ENCODE results near the gene RASGRF1. TPM values are rescaled to one million over a fixed set of nuclear protein-coding genes. Genes with fewer than 3 reads are reported as not detected.
"Not testable (repeated sequence)": the region's sequence is repeated elsewhere in the genome, so short reads cannot be mapped to it uniquely, and the experiment has no call there.

RASGRF1 gene
- polyA plus RNA-seq, 3 donors = 0.13 to 1.1 (median 0.79) TPM

- no peak overlapping the region for H3K27ac ChIP-seq (ENCODE audit: low read depth, low read length)
- WGBS, 3 donors = 82 to 84% (median 84%) methylated on average over 12 of the region's 12 CpGs
Measured at GRCh38 chr15:78933187-78933822, 157.3 kb downstream of the RASGRF1 start.

GRCh38 chr15:78932258-78932808 is 158.2 kb downstream of the RASGRF1 start:
- 81 to 90% (median 86%) methylated on average over 13 of the region's 13 CpGs for WGBS, 3 donors
- H3K27ac ChIP-seq (ENCODE audit: low read depth, low read length) = no peak overlapping the region

GRCh38 chr15:78931439-78932257 is 158.9 kb downstream of the RASGRF1 start:
- H3K27ac ChIP-seq (ENCODE audit: low read depth, low read length) = no peak overlapping the region
- WGBS, 3 donors = 89 to 94% (median 89%) methylated on average over 21 of the region's 21 CpGs

GRCh38 chr15:78930577-78931388 is 159.8 kb downstream of the RASGRF1 start:
- no peak overlapping the region for H3K27ac ChIP-seq (ENCODE audit: low read depth, low read length)
- WGBS, 3 donors = 73 to 74% (median 73%) methylated on average over 11 of the region's 11 CpGs

- 93 to 98% (median 94%) methylated on average over 16 of the region's 16 CpGs for WGBS, 3 donors
- no peak overlapping the region for H3K27ac ChIP-seq (ENCODE audit: low read depth, low read length)
Measured at GRCh38 chr15:78929536-78930264, 160.9 kb downstream of the RASGRF1 start.

- 92 to 94% (median 93%) methylated on average over 14 of the region's 14 CpGs for WGBS, 3 donors
Measured at GRCh38 chr15:78928616-78929093, 161.9 kb downstream of the RASGRF1 start.

GRCh38 chr15:78928176-78928575 is 162.4 kb downstream of the RASGRF1 start:
- not testable (repeated sequence) for H3K27ac ChIP-seq (ENCODE audit: low read depth, low read length)
- 94 to 96% (median 95%) methylated on average over 12 to 14 of the region's 14 CpGs for WGBS, 3 donors

More at GRCh38 chr15:78928616-78929093, 161.9 kb downstream of the RASGRF1 start:
- no peak overlapping the region for H3K27ac ChIP-seq (ENCODE audit: low read depth, low read length)

GRCh38 chr15:78927077-78927790 is 163.3 kb downstream of the RASGRF1 start:
- no peak overlapping the region for H3K27ac ChIP-seq (ENCODE audit: low read depth, low read length)
- WGBS, 3 donors = 83 to 92% (median 87%) methylated on average over 17 of the region's 17 CpGs

- WGBS, 3 donors = 90 to 94% (median 93%) methylated on average over 5 of the region's 5 CpGs
- no peak overlapping the region for H3K27ac ChIP-seq (ENCODE audit: low read depth, low read length)
Measured at GRCh38 chr15:78925956-78926743, 164.4 kb downstream of the RASGRF1 start.

- WGBS, 3 donors = 77 to 78% (median 78%) methylated on average over 10 of the region's 10 CpGs
- no peak overlapping the region for H3K27ac ChIP-seq (ENCODE audit: low read depth, low read length)
Measured at GRCh38 chr15:78925076-78925624, 165.4 kb downstream of the RASGRF1 start.

- H3K27ac ChIP-seq (ENCODE audit: low read depth, low read length) = no peak overlapping the region
- WGBS, 3 donors = 89 to 93% (median 93%) methylated on average over 16 to 18 of the region's 18 CpGs
Measured at GRCh38 chr15:78923480-78924360, 166.9 kb downstream of the RASGRF1 start.

- no peak overlapping the region for H3K27ac ChIP-seq (ENCODE audit: low read depth, low read length)
- 64 to 83% (median 66%) methylated on average over 7 of the region's 7 CpGs for whole genome bisulfite sequencing, 3 donors
Measured at GRCh38 chr15:78923015-78923414, 167.6 kb downstream of the RASGRF1 start.

- WGBS, 3 donors = 76 to 89% (median 86%) methylated on average over 7 of the region's 7 CpGs
- no peak overlapping the region for H3K27ac ChIP-seq (ENCODE audit: low read depth, low read length)
Measured at GRCh38 chr15:78922527-78922926, 168.1 kb downstream of the RASGRF1 start.

- 88 to 92% (median 90%) methylated on average over 14 of the region's 14 CpGs for WGBS, 3 donors
- H3K27ac ChIP-seq (ENCODE audit: low read depth, low read length) = no peak overlapping the region
Measured at GRCh38 chr15:78921940-78922339, 168.6 kb downstream of the RASGRF1 start.

GRCh38 chr15:78921517-78921916 is 169.1 kb downstream of the RASGRF1 start:
- no peak overlapping the region for H3K27ac ChIP-seq (ENCODE audit: low read depth, low read length)
- 79 to 86% (median 83%) methylated on average over 6 of the region's 6 CpGs for WGBS, 3 donors
